GM13976 (cell line): Measurements from ENCODE around the gene SHISAL2B.
"Not testable (repeated sequence)": the region's sequence is repeated elsewhere in the genome, so short reads cannot be mapped to it uniquely, and the experiment has no call there.

Experiments
- DNase-seq: peaks from one replicate; pipeline ENCODE4 v3.0.0; 2012; ENCODE audit warnings: low spot score
- in situ Hi-C: fragments of 300-500 bp; cut with MboI; formaldehyde crosslinking; loops from one replicate; pipeline ENCODE4 v1.12.0; 2022; ENCODE audit warnings: low sequenced_read_pairs, mixed read lengths, inconsistent platforms; ENCODE audit not compliant: unreplicated experiment
- TF ChIP-seq, protein P1 (sequence below): IDR thresholded peaks from 2 replicates; pipeline ENCODE4 v1.5.1; 2012; ENCODE audit warnings: borderline replicate concordance, mild to moderate bottlenecking; ENCODE audit not compliant: insufficient read depth; ENCODE audit errors: extremely low read depth, missing control alignments, control extremely low read depth

Gene SHISAL2B

DNA sequence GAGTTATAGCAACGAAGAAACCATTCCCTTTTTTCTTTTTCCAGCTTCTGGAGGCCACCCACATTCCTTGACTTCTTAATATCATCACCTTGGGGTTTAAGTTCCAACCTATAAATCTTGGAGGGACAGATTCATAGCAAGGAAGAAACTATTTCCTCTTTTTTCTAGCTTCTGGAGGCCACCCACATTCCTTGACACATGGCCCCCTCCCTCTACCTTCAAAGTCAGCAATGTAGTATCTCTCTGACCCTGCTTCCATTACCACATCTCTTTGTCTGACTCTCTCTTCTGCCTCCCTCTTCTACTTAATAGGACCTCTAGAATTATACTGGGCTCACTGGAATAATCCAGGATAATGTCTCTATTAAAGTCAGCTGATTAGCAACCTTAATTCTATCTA lies 34.7 kb upstream of the SHISAL2B start:
- no peak for DNase-seq
- TF ChIP-seq, protein P1, sequence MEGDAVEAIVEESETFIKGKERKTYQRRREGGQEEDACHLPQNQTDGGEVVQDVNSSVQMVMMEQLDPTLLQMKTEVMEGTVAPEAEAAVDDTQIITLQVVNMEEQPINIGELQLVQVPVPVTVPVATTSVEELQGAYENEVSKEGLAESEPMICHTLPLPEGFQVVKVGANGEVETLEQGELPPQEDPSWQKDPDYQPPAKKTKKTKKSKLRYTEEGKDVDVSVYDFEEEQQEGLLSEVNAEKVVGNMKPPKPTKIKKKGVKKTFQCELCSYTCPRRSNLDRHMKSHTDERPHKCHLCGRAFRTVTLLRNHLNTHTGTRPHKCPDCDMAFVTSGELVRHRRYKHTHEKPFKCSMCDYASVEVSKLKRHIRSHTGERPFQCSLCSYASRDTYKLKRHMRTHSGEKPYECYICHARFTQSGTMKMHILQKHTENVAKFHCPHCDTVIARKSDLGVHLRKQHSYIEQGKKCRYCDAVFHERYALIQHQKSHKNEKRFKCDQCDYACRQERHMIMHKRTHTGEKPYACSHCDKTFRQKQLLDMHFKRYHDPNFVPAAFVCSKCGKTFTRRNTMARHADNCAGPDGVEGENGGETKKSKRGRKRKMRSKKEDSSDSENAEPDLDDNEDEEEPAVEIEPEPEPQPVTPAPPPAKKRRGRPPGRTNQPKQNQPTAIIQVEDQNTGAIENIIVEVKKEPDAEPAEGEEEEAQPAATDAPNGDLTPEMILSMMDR, result no peak

DNA sequence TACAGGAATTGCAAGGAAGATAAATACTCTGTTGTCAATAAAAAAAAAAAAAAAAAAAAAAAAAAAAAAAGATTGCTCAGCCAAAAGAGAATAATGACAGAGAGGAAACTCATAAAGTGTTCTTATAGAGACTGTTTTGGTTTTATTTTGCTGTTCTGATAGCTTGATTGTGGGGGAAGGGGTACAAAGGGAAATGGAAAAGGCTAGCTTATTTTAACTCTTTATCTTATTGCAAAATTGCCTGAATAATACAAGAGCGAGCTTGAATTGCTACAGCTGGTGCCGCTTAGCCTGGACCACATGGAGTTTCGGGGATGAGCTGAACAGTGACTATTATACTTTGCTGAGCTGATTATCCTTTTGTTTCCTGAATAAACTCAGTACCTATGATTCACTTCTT lies 31.0 kb upstream of the SHISAL2B start:
- no peak for DNase-seq
- in situ Hi-C loops, result no loop called here
- TF ChIP-seq, protein P1, result no peak

More for the DNA sequence above, 34.7 kb upstream of the SHISAL2B start:
- in situ Hi-C loops, result no loop called here

DNA sequence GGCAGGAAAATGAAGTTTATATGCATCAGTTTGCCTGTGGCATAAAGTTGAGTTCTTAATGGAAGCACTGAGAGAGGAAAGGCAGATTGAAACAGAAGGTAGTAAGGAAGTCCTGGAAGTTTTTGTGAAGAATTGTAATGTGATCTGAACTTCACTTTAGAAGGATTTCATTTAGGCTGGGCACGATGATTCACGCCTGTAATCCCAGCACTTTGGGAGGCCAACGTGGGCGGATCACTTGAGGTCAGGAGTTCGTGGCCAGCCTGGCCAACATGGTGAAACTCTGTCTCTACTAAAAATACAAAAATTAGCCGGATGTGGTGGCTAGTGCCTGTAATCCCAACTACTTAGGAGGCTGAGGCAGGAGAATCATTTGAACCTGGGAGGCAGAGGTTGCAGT lies 27.1 kb upstream of the SHISAL2B start:
- DNase-seq, in situ Hi-C loops: not testable (repeated sequence)

DNA sequence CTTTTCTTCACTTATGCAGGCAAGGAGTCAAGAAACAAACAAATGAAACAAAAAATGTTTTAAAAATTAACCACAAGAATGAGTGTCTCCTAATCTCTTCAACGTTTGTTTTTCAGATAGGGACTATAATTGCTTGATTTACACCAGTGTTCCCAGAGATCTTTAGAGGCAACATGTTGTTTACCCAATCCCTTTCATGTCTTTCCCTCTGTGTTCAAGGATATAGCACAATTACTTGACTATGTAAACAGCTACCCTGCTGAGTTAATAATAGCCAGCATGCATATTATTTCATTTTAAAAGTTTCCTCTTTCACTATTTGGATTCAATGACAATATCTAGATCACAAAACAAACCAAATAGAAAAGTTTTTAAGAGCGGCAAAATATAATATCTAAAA lies 25.1 kb upstream of the SHISAL2B start:
- DNase-seq, result no peak
- TF ChIP-seq, protein P1, result no peak
- in situ Hi-C loops, result no loop called here

DNA sequence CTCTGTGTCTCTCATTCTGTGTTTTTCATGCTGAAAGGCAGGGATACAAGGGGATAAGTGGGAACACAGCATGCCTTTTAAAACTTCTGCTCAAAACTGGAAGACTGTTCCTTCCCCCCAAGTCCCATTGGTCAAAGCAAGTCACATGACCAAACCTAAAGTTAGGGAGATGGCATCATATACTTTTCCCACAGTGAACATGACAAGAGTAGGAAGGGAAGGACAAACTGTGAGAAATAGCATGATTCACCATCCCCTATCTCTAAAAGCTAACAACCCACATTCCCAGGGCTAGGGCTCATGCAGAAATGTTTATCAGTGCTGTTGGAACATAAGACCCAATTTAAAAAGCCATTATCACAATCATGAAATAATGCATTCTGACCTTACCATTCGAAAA lies 24.2 kb upstream of the SHISAL2B start:
- in situ Hi-C loops, result no loop called here
- TF ChIP-seq, protein P1, result no peak
- DNase-seq, result no peak

DNA sequence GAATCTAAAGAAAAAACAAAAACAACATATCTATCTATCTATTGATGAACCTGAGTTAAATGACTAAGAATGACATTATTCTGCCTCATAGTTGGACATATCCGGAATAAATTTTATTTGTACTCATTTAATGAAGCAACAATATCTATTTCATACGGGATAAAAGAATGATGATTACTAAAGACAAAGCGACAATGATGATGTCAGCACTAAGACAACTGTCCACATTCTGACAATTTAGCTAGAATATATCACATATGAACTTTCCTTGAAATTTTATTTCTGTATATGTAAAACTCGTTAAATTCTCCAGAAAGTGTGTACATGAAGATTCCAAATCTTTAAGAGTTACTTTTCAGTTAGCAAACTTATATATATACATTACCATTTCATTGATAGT lies 23.2 kb upstream of the SHISAL2B start:
- TF ChIP-seq, protein P1, result no peak
- DNase-seq, result no peak
- in situ Hi-C loops, result no loop called here

DNA sequence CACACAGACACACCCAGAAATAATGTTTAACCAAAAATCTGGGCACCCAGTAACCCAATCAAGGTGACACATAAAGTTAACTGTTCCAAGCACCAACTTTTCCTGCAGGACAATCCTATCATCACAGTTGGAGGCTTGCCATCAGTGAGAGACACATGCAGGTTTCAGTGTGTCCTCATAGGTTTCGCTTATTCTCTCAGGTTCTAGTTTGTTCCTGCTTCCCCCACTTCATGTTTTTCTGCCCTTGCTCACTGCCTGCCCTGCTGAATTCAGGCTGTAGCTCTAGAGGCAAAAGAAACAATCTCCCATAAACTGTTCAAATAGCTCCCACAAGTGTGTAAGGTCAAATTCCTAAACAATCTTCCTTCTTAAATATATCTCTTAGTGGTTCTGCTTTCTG lies 20.0 kb upstream of the SHISAL2B start:
- TF ChIP-seq, protein P1, result no peak
- in situ Hi-C loops, result no loop called here
- no peak for DNase-seq

DNA sequence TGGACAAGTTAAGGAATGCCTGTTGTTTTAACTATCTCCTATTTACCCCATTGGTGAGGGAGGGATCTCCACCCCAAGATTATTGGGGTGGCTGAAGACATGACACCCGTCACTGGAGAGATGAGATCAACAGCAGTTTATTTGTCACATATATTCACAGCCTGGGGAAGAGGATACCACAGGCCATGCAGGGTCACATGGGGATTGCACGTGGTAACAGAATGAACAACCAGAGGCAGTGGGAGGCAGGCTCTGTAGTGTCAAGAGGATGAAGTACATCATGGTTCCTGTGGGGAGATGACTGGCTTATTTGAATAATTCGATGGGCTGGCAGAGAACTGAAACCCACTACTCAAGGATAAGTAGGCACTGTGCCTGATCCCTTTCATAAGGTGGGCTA lies 18.6 kb upstream of the SHISAL2B start:
- in situ Hi-C loops, result no loop called here
- DNase-seq, result no peak
- TF ChIP-seq, protein P1, result no peak
